MM.1S (cell line): ENCODE results near the gene TANK.

ENCODE experiments used
- DNase-seq: peaks from one replicate; pipeline ENCODE4 v3.0.0-alpha.2; 2015
- H2AFZ ChIP-seq: fragments of 300-600 bp; sonication (generic); 2 replicates; pipeline ENCODE4 v1.6.0; 2016; ENCODE audit warnings: antibody characterized with exemption, low read length
- H3F3A ChIP-seq: fragments of 300-600 bp; sonication (generic); 2 replicates; pipeline ENCODE4 v1.6.1; 2016; ENCODE audit warnings: mild to moderate bottlenecking, antibody characterized with exemption, low read length, moderate library complexity, mixed read lengths; ENCODE audit not compliant: insufficient read depth
- H3K27ac ChIP-seq: fragments of 300-600 bp; sonication (generic); 2 replicates; pipeline ENCODE4 v1.5.1; 2016; ENCODE audit warnings: mild to moderate bottlenecking, low read length
- H3K27me3 ChIP-seq: fragments of 300-600 bp; sonication (generic); replicated peaks from 2 replicates; pipeline ENCODE4 v1.6.0; 2016; ENCODE audit warnings: low read length; ENCODE audit not compliant: insufficient read depth
- H3K36me3 ChIP-seq: fragments of 300-600 bp; sonication (generic); replicated peaks from 2 replicates; pipeline ENCODE4 v1.6.1; 2016; ENCODE audit warnings: mild to moderate bottlenecking, low read length, mixed read lengths; ENCODE audit not compliant: insufficient read depth
- H3K4me1 ChIP-seq: fragments of 300-600 bp; sonication (generic); 2 replicates; pipeline ENCODE4 v1.6.1; 2016; ENCODE audit warnings: low read length, mixed read lengths
- H3K4me2 ChIP-seq: fragments of 300-600 bp; sonication (generic); 2 replicates; pipeline ENCODE4 v1.6.0; 2016; ENCODE audit warnings: low read depth, low read length
- H3K4me3 ChIP-seq: fragments of 300-600 bp; sonication (generic); 2 replicates; pipeline ENCODE4 v1.5.1; 2016; ENCODE audit warnings: low read length, mixed read lengths
- H3K79me2 ChIP-seq: fragments of 300-600 bp; sonication (generic); 2 replicates; pipeline ENCODE4 v1.6.1; 2016; ENCODE audit warnings: mixed run types, low read length, mixed read lengths
- H3K9ac ChIP-seq: fragments of 300-600 bp; sonication (generic); 2 replicates; pipeline ENCODE4 v1.6.1; 2016; ENCODE audit warnings: low read length, mixed read lengths
- H3K9me2 ChIP-seq: fragments of 300-600 bp; sonication (generic); replicated peaks from 2 replicates; pipeline ENCODE4 v1.6.1; 2016; ENCODE audit warnings: mild to moderate bottlenecking, low read length, mixed read lengths; ENCODE audit not compliant: insufficient read depth
- H3K9me3 ChIP-seq: fragments of 300-600 bp; sonication (generic); replicated peaks from 2 replicates; pipeline ENCODE4 v1.6.1; 2016; ENCODE audit warnings: mild to moderate bottlenecking, low read length, mixed read lengths; ENCODE audit not compliant: insufficient read depth
- H4K20me1 ChIP-seq: fragments of 300-600 bp; sonication (generic); 2 replicates; pipeline ENCODE4 v1.6.1; 2016; ENCODE audit warnings: mild to moderate bottlenecking, low read length, moderate library complexity, mixed read lengths; ENCODE audit not compliant: insufficient read depth
- EZH2 ChIP-seq: fragments of 300-600 bp; sonication (generic); optimal IDR thresholded peaks from 2 replicates; pipeline ENCODE3; 2017; ENCODE audit warnings: low read depth, mild to moderate bottlenecking, antibody characterized with exemption, low read length, mixed read lengths
- EZH2phosphoT487 ChIP-seq: fragments of 300-600 bp; sonication (generic); IDR thresholded peaks from 2 replicates; pipeline ENCODE4 v1.6.1; 2018; ENCODE audit warnings: antibody characterized with exemption, low read length
- TF ChIP-seq, protein P1 (sequence below): fragments of 300-600 bp; sonication (generic); IDR thresholded peaks from 2 replicates; pipeline ENCODE4 v1.5.1; 2016; ENCODE audit warnings: antibody characterized with exemption, low read length, mixed read lengths

The TANK gene

DNA sequence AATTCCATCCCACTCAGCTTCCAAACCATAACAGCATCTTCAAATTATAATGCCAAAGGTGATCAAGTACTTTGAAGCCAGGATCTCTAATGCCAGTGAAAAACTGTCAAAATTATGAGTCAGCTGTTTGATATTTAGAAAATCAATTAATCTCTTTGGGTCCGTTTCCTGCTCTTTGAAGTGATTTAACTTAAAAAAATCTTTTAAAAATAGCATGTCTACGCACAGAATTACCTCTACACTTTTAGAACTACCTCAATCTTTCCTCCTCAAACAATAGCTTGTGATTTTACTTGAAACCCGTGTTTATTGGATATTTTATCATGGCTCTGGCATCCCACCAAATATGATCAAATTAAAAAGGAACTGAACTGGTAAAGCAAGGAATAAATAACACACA, 31.3 kb upstream of the TANK start:
- no peaks in the 10 kb centered on the region for H4K20me1 ChIP-seq
- no peaks in the 10 kb centered on the region for H3K9me3 ChIP-seq
- H3K9ac ChIP-seq, result no peak overlapping the region
- H3K4me2 ChIP-seq, result no peak overlapping the region
- no peaks in the 10 kb centered on the region for H3K27me3 ChIP-seq
- no peak overlapping the region for H3K27ac ChIP-seq
- no peaks in the 10 kb centered on the region for H3K9me2 ChIP-seq
- no peaks in the 10 kb centered on the region for H3K79me2 ChIP-seq
- TF ChIP-seq, protein P1, sequence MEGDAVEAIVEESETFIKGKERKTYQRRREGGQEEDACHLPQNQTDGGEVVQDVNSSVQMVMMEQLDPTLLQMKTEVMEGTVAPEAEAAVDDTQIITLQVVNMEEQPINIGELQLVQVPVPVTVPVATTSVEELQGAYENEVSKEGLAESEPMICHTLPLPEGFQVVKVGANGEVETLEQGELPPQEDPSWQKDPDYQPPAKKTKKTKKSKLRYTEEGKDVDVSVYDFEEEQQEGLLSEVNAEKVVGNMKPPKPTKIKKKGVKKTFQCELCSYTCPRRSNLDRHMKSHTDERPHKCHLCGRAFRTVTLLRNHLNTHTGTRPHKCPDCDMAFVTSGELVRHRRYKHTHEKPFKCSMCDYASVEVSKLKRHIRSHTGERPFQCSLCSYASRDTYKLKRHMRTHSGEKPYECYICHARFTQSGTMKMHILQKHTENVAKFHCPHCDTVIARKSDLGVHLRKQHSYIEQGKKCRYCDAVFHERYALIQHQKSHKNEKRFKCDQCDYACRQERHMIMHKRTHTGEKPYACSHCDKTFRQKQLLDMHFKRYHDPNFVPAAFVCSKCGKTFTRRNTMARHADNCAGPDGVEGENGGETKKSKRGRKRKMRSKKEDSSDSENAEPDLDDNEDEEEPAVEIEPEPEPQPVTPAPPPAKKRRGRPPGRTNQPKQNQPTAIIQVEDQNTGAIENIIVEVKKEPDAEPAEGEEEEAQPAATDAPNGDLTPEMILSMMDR, result no peak
- no peak for TF ChIP-seq EZH2
- no peak for TF ChIP-seq EZH2phosphoT487
- no peak overlapping the region for H3K4me3 ChIP-seq
- no peak for DNase-seq
- H2AFZ ChIP-seq, result no peak overlapping the region
- H3F3A ChIP-seq, result no peaks in the 10 kb centered on the region
- no peaks in the 10 kb centered on the region for H3K36me3 ChIP-seq
- H3K4me1 ChIP-seq, result no peaks in the 10 kb centered on the region

DNA sequence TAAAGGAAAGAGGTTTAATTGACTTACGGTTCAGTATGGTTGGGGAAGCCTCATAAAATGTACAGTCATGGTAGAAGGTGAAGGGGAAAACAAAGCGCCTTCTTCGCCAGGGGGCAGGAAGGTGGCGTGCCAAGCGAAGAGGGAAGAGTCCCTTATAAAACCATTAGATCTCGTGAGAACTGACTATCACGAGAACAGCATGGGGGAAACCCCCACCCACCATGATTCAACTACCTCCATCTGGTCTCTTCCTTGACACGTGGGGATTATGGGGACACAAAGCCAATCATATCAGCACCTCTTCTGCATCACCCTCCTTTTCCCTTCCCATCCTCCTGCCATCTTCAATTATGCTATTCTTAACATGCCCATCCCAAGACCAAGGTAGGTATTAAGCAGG, 29.9 kb upstream of the TANK start:
- no peaks in the 10 kb centered on the region for H3K9me3 ChIP-seq
- DNase-seq, result no peak
- H3K4me2 ChIP-seq, result no peak overlapping the region
- no peaks in the 10 kb centered on the region for H4K20me1 ChIP-seq
- H3K79me2 ChIP-seq, result no peaks in the 10 kb centered on the region
- no peaks in the 10 kb centered on the region for H3K36me3 ChIP-seq
- H3K4me3 ChIP-seq, result no peak overlapping the region
- TF ChIP-seq, protein P1, result no peak
- no peak for TF ChIP-seq EZH2phosphoT487
- TF ChIP-seq EZH2, result no peak
- H2AFZ ChIP-seq, result no peak overlapping the region
- H3K4me1 ChIP-seq, result no peaks in the 10 kb centered on the region
- H3K9me2 ChIP-seq, result no peaks in the 10 kb centered on the region
- H3K27me3 ChIP-seq, result no peaks in the 10 kb centered on the region
- no peaks in the 10 kb centered on the region for H3F3A ChIP-seq
- H3K27ac ChIP-seq, result no peak overlapping the region
- H3K9ac ChIP-seq, result no peak overlapping the region

DNA sequence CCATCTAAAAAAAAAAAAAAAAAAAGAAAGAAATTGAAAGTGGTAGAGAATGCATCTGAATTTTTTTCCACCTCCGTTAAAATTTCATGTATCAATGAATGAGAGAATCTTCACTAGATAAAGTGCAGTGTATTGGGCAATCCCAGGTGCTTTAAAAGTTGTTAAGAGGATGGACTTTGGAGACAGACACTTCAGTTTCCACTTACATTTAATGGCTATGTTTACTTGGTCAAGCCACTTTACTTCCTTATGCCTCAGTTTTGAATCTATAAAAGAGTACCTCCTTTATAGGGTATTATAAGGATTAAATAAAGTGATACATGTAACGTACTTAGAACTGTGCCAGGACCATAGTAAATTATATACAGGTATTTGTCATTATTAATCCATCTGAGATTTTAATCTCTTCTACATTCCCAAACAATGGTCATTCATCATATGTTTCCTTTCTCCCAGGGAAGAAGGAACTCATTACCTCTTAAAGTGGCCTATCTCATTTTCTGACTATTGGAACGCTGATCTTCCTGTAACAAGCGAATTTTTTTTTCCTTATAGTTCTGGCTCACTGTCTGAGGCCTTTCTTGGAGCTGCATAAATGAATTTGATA, 29.1 kb upstream of the TANK start:
- Histone ChIP-seq H3K9me2 (no peaks in the 10 kb centered on the region), H3K27me3 (no peaks in the 10 kb centered on the region), H3K36me3 (no peaks in the 10 kb centered on the region), H3K4me3 (no peak overlapping the region), H2AFZ (no peak overlapping the region), H3K79me2 (no peaks in the 10 kb centered on the region), H4K20me1 (no peaks in the 10 kb centered on the region), H3K27ac (no peak overlapping the region), H3K4me1 (no peaks in the 10 kb centered on the region), H3F3A (no peaks in the 10 kb centered on the region), H3K9ac (no peak overlapping the region), H3K4me2 (no peak overlapping the region), H3K9me3 (no peaks in the 10 kb centered on the region)
- DNase-seq, result no peak
- TF ChIP-seq EZH2phosphoT487 (no peak), EZH2 (no peak)
- TF ChIP-seq, protein P1, result no peak
